Endothelial cell of umbilical vein (primary cell): Measurements from ENCODE around the gene SYNPR. TPM values are rescaled to one million over a fixed set of nuclear protein-coding genes. Genes with fewer than 3 reads are reported as not detected.

Source experiments
- BruUV-seq: library from RNA; stranded (reverse); fragments of 400-500 nt; replicated peaks from 2 replicates; lab custom pipeline; 2021; lab: Mats Ljungman, UMichigan
- CTCF ChIA-PET: fragments of 300-600, 350-600 bp; sonication (Branson Sonifier 250); formaldehyde crosslinking; loops from one replicate; lab custom pipeline; 2021; ENCODE audit warnings: antibody characterized with exemption, inconsistent platforms; lab: Charles Lee
- POLR2A ChIA-PET: fragments of 300-600, 350-600 bp; sonication (Branson Sonifier 250); formaldehyde crosslinking; loops from one replicate; lab custom pipeline; 2021; ENCODE audit warnings: antibody characterized with exemption, inconsistent platforms; lab: Charles Lee
- DNase-seq: peaks from one replicate; pipeline ENCODE4 v3.0.0-alpha.2; 2011; ENCODE audit warnings: low read depth, low spot score
- FAIRE-seq: peaks from 2 replicates; lab custom pipeline; 2011; peaks lifted over from hg19 to GRCh38; lab: Jason Lieb, UNC
- H2AFZ ChIP-seq: 2 replicates; pipeline ENCODE4 v1.6.0; 2012; ENCODE audit warnings: low read depth, low read length, control low read depth, inconsistent platforms
- H3K27ac ChIP-seq: 2 replicates; pipeline ENCODE4 v1.5.1; 2011; ENCODE audit warnings: low read depth, mild to moderate bottlenecking, control low read depth, low read length, moderate library complexity; ENCODE audit not compliant: insufficient read depth
- H3K27me3 ChIP-seq, 2 experiments: 2 replicates each; pipeline versions ENCODE4 v1.6.0 to v1.6.1; 2011; ENCODE audit warnings: low read length in 2 of 2, mixed read lengths in 1 of 2; ENCODE audit not compliant: control insufficient read depth in 2 of 2, insufficient read depth in 2 of 2
- H3K36me3 ChIP-seq, 2 experiments: 2 replicates in 1 of 2; 3 replicates in 1 of 2; pipeline ENCODE4 v1.5.1; 2011; ENCODE audit warnings: low read length in 2 of 2, mild to moderate bottlenecking in 1 of 2, moderate library complexity in 1 of 2; ENCODE audit not compliant: control insufficient read depth in 2 of 2, insufficient read depth in 2 of 2; ENCODE audit errors: extremely low read depth in 1 of 2
- H3K4me1 ChIP-seq: 3 replicates; pipeline ENCODE4 v1.5.1; 2011; ENCODE audit warnings: mild to moderate bottlenecking, low read length; ENCODE audit not compliant: control insufficient read depth, insufficient read depth; ENCODE audit errors: extremely low read depth
- H3K4me2 ChIP-seq: 2 replicates; pipeline ENCODE4 v1.6.1; 2011; ENCODE audit warnings: low read length, control low read depth, mixed read lengths; ENCODE audit not compliant: insufficient read depth
- H3K4me3 ChIP-seq, 3 experiments: fragments of 200-600 bp in 1 of 3; sonication (generic), shearing (Covaris generic) in 1 of 3; replicated peaks in 1 of 3; 2 replicates each; pipeline ENCODE4 v1.5.1; 2011 to 2016; ENCODE audit warnings: control low read depth in 3 of 3, low read length in 3 of 3, mild to moderate bottlenecking in 2 of 3, inconsistent platforms in 1 of 3, low read depth in 1 of 3, moderate library complexity in 1 of 3; ENCODE audit not compliant: insufficient read depth in 1 of 3
- H3K79me2 ChIP-seq: 2 replicates; pipeline ENCODE4 v1.6.0; 2012; ENCODE audit warnings: low read length, inconsistent platforms; ENCODE audit not compliant: control insufficient read depth, insufficient read depth
- H3K9ac ChIP-seq: replicated peaks from 2 replicates; pipeline ENCODE3; 2011; ENCODE audit warnings: low read length, control low read depth; ENCODE audit not compliant: insufficient read depth; ENCODE audit errors: extremely low read depth
- H3K9me1 ChIP-seq: replicated peaks from 3 replicates; pipeline ENCODE4 v1.6.0; 2011; ENCODE audit warnings: mild to moderate bottlenecking, low read length; ENCODE audit not compliant: control insufficient read depth, insufficient read depth; ENCODE audit errors: extremely low read depth
- H3K9me3 ChIP-seq: replicated peaks from 2 replicates; pipeline ENCODE4 v1.5.1; 2012; ENCODE audit warnings: low read length, inconsistent platforms; ENCODE audit not compliant: control insufficient read depth, insufficient read depth
- H4K20me1 ChIP-seq: replicated peaks from 2 replicates; pipeline ENCODE3; 2011; ENCODE audit warnings: mild to moderate bottlenecking, low read length; ENCODE audit not compliant: control insufficient read depth, insufficient read depth; ENCODE audit errors: extremely low read depth
- CTCF ChIP-seq, 2 donors: IDR thresholded peaks; 1 replicate in 1 of 2; 2 replicates in 1 of 2; pipeline ENCODE4 v1.5.1; 2011; ENCODE audit warnings: low read length in 2 of 2, mild to moderate bottlenecking in 2 of 2, moderate library complexity in 2 of 2, control low read depth in 1 of 2, inconsistent platforms in 1 of 2, low read depth in 1 of 2; ENCODE audit not compliant: insufficient read depth in 1 of 2; ENCODE audit errors: extremely low read depth in 1 of 2
- EZH2 ChIP-seq: IDR thresholded peaks from 2 replicates; pipeline ENCODE4 v1.6.1; 2012; ENCODE audit warnings: borderline replicate concordance, low read depth, mild to moderate bottlenecking, moderate library complexity, low read length, inconsistent platforms; ENCODE audit not compliant: severe bottlenecking
- FOS ChIP-seq: IDR thresholded peaks from 2 replicates; pipeline ENCODE4 v1.6.1; 2011; ENCODE audit warnings: mild to moderate bottlenecking, low read length, moderate library complexity, borderline replicate concordance; ENCODE audit not compliant: insufficient read depth
- GATA2 ChIP-seq: IDR thresholded peaks from 2 replicates; pipeline ENCODE4 v1.7.0; 2011; ENCODE audit warnings: low read depth, mild to moderate bottlenecking, moderate library complexity, mixed read lengths, low read length; ENCODE audit not compliant: insufficient read length, insufficient read depth
- JUN ChIP-seq: IDR thresholded peaks from 2 replicates; pipeline ENCODE4 v1.6.1; 2011; ENCODE audit warnings: borderline replicate concordance, low read depth; ENCODE audit not compliant: insufficient read length, insufficient read depth
- MYC ChIP-seq: IDR thresholded peaks from one replicate; pipeline ENCODE4 v1.6.1; 2011; ENCODE audit warnings: mild to moderate bottlenecking, low read depth, low read length
- POLR2A ChIP-seq: IDR thresholded peaks from 2 replicates; pipeline ENCODE4 v1.6.1; 2012; ENCODE audit warnings: low read depth, mild to moderate bottlenecking, control low read depth, low read length
- POLR2AphosphoS5 ChIP-seq: IDR thresholded peaks from 2 replicates; pipeline ENCODE4 v1.6.1; 2012; ENCODE audit warnings: low read depth, mild to moderate bottlenecking, control low read depth, low read length, moderate library complexity; ENCODE audit not compliant: insufficient read depth
- dilution Hi-C: fragments of 300-500 bp; cut with MboI; formaldehyde crosslinking; loops from one replicate; pipeline ENCODE4 v1.15.0; 2019; ENCODE audit warnings: low sequenced_read_pairs; ENCODE audit not compliant: extremely low pct_ligation_motif_present
- intact Hi-C: fragments of 100-400 bp; cut with micrococcal nuclease; formaldehyde crosslinking; loops from one replicate; pipeline ENCODE4 v1.10.0; 2022
- polyA plus RNA-seq, 4 experiments: library from polyadenylated mRNA; depleted of rRNA in 3 of 4; stranded (reverse) in 3 of 4; unstranded in 1 of 4; fragments of >200 nt; gene quantifications; 2 replicates each; pipeline versions ENCODE4 v1.2.1 to v1.2.3, GENCODE V29; 2011 to 2012; ENCODE audit warnings: missing spikeins in 1 of 4
- total RNA-seq: library from RNA; stranded (reverse); gene quantifications from 2 replicates; pipeline ENCODE4 v1.2.3, GENCODE V29; 2021
- TF ChIP-seq, protein P1 (sequence below): IDR thresholded peaks from 2 replicates; pipeline ENCODE4 v1.6.1; 2011; ENCODE audit not compliant: insufficient read depth, insufficient read length

The SYNPR gene
- total and polyA plus RNA-seq, 2 donors (not counting 3 experiments of a cell fraction or from before 2014, with no cell fraction given), result not detected

DNA sequence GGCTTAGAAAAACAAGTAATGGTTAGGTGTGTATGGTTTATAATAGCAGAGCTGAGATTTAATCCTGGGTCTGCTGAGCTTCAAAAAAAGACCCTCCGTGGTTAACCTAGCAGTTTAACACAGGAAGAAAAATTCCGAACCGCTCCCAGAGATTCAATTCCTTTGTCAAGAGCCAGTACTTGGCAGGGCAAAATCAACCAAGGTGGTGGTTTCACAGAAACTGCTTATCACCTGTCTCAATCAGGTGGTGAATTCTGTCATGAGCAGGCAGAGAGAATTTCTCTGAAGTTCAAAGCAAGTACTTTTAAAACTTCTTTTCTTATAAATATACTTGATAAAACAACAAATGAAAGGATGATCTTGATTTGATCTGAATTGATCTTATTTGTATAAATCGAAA is 17.2 kb downstream of the SYNPR start:
- Histone ChIP-seq H3K4me1 (no peaks in the 10 kb centered on the region), H3K9me1 (no peaks in the 10 kb centered on the region), H2AFZ (no peak overlapping the region), H3K79me2 (no peaks in the 10 kb centered on the region), H3K9ac (no peak overlapping the region), H4K20me1 (no peaks in the 10 kb centered on the region), H3K4me2 (no peak overlapping the region), H3K27me3 (no peaks in the 10 kb centered on the region), H3K27ac (no peak overlapping the region), H3K4me3 (no peak overlapping the region), H3K36me3 (no peaks in the 10 kb centered on the region), H3K9me3 (no peaks in the 10 kb centered on the region)
- TF ChIP-seq FOS (no peak), POLR2A (no peak), GATA2 (no peak), CTCF (IDR thresholded peaks at IDR 0.05; ENCODE audit: extremely low read depth in 1 of 2, insufficient read depth in 1 of 2, low read depth in 1 of 2, low read length in 2 of 2) (no peak), POLR2AphosphoS5 (no peak), JUN (no peak), EZH2 (no peak), MYC (no peak)
- TF ChIP-seq, protein P1, sequence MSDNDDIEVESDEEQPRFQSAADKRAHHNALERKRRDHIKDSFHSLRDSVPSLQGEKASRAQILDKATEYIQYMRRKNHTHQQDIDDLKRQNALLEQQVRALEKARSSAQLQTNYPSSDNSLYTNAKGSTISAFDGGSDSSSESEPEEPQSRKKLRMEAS, result no peak
- intact Hi-C loops, result no loop called here
- FAIRE-seq (no peak), DNase-seq (no peak)
- CTCF ChIA-PET, result no interaction called here
- POLR2A ChIA-PET, result no interaction called here
- dilution Hi-C loops, result no loop called here
- BruUV-seq, result no TSS peak
